ENCODE data around the gene HLF.

- TF ChIP-seq EZH2 (IDR thresholded peaks at IDR 0.05; ENCODE audit: insufficient read depth, poor library complexity, severe bottlenecking) = no peak
- no peak for TF ChIP-seq EZH2phosphoT487 (IDR thresholded peaks at IDR 0.05; ENCODE audit: insufficient read depth, low read depth)
Measured at GRCh38 chr17:55236316-55236715, 28.4 kb upstream of the HLF start.

Data from GM23248 (cell line).